Measurements from ENCODE around the gene SPATA13. TPM values are rescaled to one million over a fixed set of nuclear protein-coding genes. Genes with fewer than 3 reads are reported as not detected.
"Not testable (repeated sequence)": the region's sequence is repeated elsewhere in the genome, so short reads cannot be mapped to it uniquely, and the experiment has no call there.

SPATA13 gene
- total and polyA plus RNA-seq, 7 experiments from 2014 or later = 62.2 to 104 (median 96.2) TPM

- intact Hi-C loops (cut with micrococcal nuclease); H3K4me1 Mint-ChIP-seq; H3K4me1 ChIP-seq (ENCODE audit: control insufficient read depth in 2 of 2, insufficient read depth in 2 of 2, low read length in 2 of 2); H3K9me3 ChIP-seq (ENCODE audit: control insufficient read depth in 2 of 3, low read length in 3 of 3); H3K27ac Mint-ChIP-seq; H3K27ac ChIP-seq (ENCODE audit: low read depth, low read length); H3K36me3 ChIP-seq (ENCODE audit: control insufficient read depth in 2 of 3, insufficient read depth in 3 of 3, low read length in 3 of 3); ATAC-seq; DNase-seq; H3K36me3 Mint-ChIP-seq; H3K4me3 ChIP-seq (ENCODE audit: low read length); H3K27me3 ChIP-seq (ENCODE audit: control insufficient read depth in 2 of 2, insufficient read depth in 2 of 2, low read length in 2 of 2); POLR2A ChIA-PET; H3K9me3 Mint-ChIP-seq; H3K4me3 Mint-ChIP-seq: not testable (repeated sequence)
- peaks cover 20 to 40% (median 39%) of the 10 kb centered on the region in 5 donors for H3K27me3 Mint-ChIP-seq
- CTCF ChIA-PET = interaction anchor here (0.5 kb wide), 1 partner anchor 405 kb away, joined by 4 read pairs; no protein-coding TSS in a partner anchor
These were observed 161.9 kb downstream of the SPATA13 start for GRCh38 chr13:24322470-24322869.

DNA sequence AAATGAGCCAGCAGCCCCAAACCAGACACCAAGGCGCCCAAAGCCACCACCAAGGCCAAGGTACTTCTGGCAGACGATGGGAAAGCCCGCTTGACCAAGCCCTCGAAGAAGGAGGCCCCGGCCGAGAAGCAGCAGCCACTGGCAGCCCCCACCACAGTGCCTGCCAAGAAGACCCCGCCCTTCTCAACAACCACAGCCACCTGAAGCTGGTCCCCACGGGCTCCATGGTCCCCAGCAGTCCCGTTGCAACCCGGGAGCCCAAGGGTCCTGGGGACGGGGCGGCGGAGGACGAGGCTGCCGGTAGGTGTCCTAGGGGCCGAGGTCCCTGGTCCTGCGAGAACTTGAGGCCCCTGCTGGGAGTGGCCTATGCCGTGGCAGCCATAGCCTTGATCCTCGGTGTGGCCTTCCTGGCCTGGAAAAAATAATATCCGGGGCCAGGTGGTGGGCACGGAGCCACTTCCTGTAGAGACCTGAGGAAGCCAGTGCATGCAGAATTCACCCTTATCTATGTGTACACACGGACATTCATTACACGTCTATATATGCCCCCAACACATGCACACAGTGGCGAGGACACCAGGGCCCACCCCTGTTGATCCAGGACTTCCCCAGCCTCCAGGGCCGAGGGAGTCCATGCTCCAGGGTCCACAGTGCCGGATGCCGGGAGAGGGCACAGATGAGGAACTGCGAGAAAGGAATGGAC, 162.7 kb downstream of the SPATA13 start:
- POLR2A ChIA-PET = no interaction called here

DNA sequence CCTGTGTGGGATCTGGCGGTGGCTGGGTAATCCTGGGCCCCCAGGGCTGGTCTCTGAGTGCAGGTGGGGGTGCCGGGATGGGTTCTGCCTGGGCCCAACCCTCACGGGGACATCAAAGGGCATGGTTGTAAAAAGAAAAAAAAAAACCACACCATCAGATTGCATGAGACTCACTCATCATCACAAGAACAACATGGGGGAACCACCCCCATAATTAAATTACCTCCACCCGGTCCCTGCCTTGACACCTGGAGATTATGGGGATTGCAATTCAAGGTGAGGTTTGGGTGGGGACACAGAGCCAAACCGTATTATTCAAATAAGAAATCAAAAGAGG, 163.2 kb downstream of the SPATA13 start:
- intact Hi-C loops (cut with micrococcal nuclease) = no loop called here
- H3K36me3 Mint-ChIP-seq = no peaks in the 10 kb centered on the region

More for the DNA sequence above, 162.7 kb downstream of the SPATA13 start:
- no peaks in the 10 kb centered on the region for H3K36me3 Mint-ChIP-seq
- peaks cover 0 to 4% of the 10 kb centered on the region in 2 donors for H3K27me3 ChIP-seq (ENCODE audit: control insufficient read depth in 2 of 2, insufficient read depth in 2 of 2, low read length in 2 of 2)
- peaks cover 20 to 45% (median 40%) of the 10 kb centered on the region in 5 donors for H3K27me3 Mint-ChIP-seq
- intact Hi-C loops (cut with micrococcal nuclease) = no loop called here
- no peaks in the 10 kb centered on the region for H3K9me3 ChIP-seq (ENCODE audit: control insufficient read depth in 2 of 3, low read length in 3 of 3)
- no peak for DNase-seq
- no peak overlapping the region for H3K4me3 ChIP-seq (ENCODE audit: low read length)
- peaks cover 0 to 4% (median 0%) of the 10 kb centered on the region in 7 donors for H3K4me1 Mint-ChIP-seq
- CTCF ChIA-PET = interaction anchor here (0.5 kb wide), 1 partner anchor 405 kb away, joined by 4 read pairs; no protein-coding TSS in a partner anchor
- H3K9me3 Mint-ChIP-seq = peaks cover 0 to 2% (median 0%) of the 10 kb centered on the region in 11 donors
- no peak for ATAC-seq
- no peak overlapping the region for H3K27ac Mint-ChIP-seq
- H3K4me3 Mint-ChIP-seq = no peak overlapping the region
- H3K36me3 ChIP-seq (ENCODE audit: control insufficient read depth in 2 of 3, insufficient read depth in 3 of 3, low read length in 3 of 3) = no peaks in the 10 kb centered on the region
- no peak overlapping the region for H3K27ac ChIP-seq (ENCODE audit: low read depth, low read length)
- no peaks in the 10 kb centered on the region for H3K4me1 ChIP-seq (ENCODE audit: control insufficient read depth in 2 of 2, insufficient read depth in 2 of 2, low read length in 2 of 2)

DNA sequence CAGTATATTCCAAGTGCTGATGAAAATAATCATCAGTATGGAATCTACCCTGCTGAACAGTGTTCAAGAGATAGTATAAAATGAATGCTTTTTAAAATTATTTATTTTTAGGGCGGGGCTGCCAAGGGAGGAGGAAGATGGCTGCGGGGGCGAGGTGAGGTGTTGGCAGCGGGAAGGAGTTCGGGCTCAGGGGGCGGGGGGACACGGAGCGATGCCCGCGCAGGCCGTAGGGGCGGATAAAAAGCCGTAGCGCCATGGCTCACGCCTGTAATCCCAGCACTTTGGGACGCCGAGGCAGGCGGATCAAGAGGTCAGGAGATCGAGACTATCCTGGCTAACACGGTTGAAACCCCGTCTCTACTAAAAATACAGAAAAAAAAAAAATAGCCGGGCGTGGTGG, 167.1 kb downstream of the SPATA13 start:
- H3K27me3 ChIP-seq (ENCODE audit: control insufficient read depth in 2 of 2, insufficient read depth in 2 of 2, low read length in 2 of 2); POLR2A ChIA-PET; H3K36me3 Mint-ChIP-seq; H3K9me3 Mint-ChIP-seq; H3K36me3 ChIP-seq (ENCODE audit: control insufficient read depth in 2 of 3, insufficient read depth in 3 of 3, low read length in 3 of 3); ATAC-seq; H3K4me3 ChIP-seq (ENCODE audit: low read length); H3K4me1 Mint-ChIP-seq; DNase-seq; H3K27ac Mint-ChIP-seq; H3K9me3 ChIP-seq (ENCODE audit: control insufficient read depth in 2 of 3, low read length in 3 of 3); H3K4me1 ChIP-seq (ENCODE audit: control insufficient read depth in 2 of 2, insufficient read depth in 2 of 2, low read length in 2 of 2); H3K27ac ChIP-seq (ENCODE audit: low read depth, low read length); intact Hi-C loops (cut with micrococcal nuclease); CTCF ChIA-PET: not testable (repeated sequence)
- H3K4me3 Mint-ChIP-seq = peak overlapping the region in 4 of 10 donors; percentile 4 to 49 (median 29)
- H3K27me3 Mint-ChIP-seq = peaks cover 20 to 69% (median 50%) of the 10 kb centered on the region in 5 donors

More for the DNA sequence above, 163.2 kb downstream of the SPATA13 start:
- no peaks in the 10 kb centered on the region for H3K36me3 ChIP-seq (ENCODE audit: control insufficient read depth in 2 of 3, insufficient read depth in 3 of 3, low read length in 3 of 3)
- Mint-ChIP-seq H3K4me3 (no peak overlapping the region), H3K4me1 (peaks cover 0 to 4% (median 0%) of the 10 kb centered on the region in 7 donors), H3K27ac (no peak overlapping the region), H3K27me3 (peaks cover 20 to 49% (median 43%) of the 10 kb centered on the region in 5 donors), H3K9me3 (peaks cover 0 to 2% (median 0%) of the 10 kb centered on the region in 11 donors)
- no peak for ATAC-seq
- no peak overlapping the region for H3K27ac ChIP-seq (ENCODE audit: low read depth, low read length)
- ChIA-PET POLR2A (no interaction called here), CTCF (no interaction called here)
- H3K27me3 ChIP-seq (ENCODE audit: control insufficient read depth in 2 of 2, insufficient read depth in 2 of 2, low read length in 2 of 2) = peaks cover 0 to 4% of the 10 kb centered on the region in 2 donors
- no peaks in the 10 kb centered on the region for H3K9me3 ChIP-seq (ENCODE audit: control insufficient read depth in 2 of 3, low read length in 3 of 3)
- DNase-seq = no peak
- no peaks in the 10 kb centered on the region for H3K4me1 ChIP-seq (ENCODE audit: control insufficient read depth in 2 of 2, insufficient read depth in 2 of 2, low read length in 2 of 2)
- H3K4me3 ChIP-seq (ENCODE audit: low read length) = no peak overlapping the region

- ChIA-PET CTCF (no interaction called here), POLR2A (no interaction called here)
- H3K27me3 Mint-ChIP-seq = peaks cover 20 to 69% (median 50%) of the 10 kb centered on the region in 5 donors
- H3K4me1 Mint-ChIP-seq = peaks cover 0 to 7% (median 0%) of the 10 kb centered on the region in 7 donors
- no peaks in the 10 kb centered on the region for H3K36me3 Mint-ChIP-seq
- ATAC-seq (peak; percentile 41), DNase-seq (no peak)
- Histone ChIP-seq H3K27me3 (ENCODE audit: control insufficient read depth in 2 of 2, insufficient read depth in 2 of 2, low read length in 2 of 2) (peaks cover 0 to 4% of the 10 kb centered on the region in 2 donors), H3K4me1 (ENCODE audit: control insufficient read depth in 2 of 2, insufficient read depth in 2 of 2, low read length in 2 of 2) (no peaks in the 10 kb centered on the region), H3K36me3 (ENCODE audit: control insufficient read depth in 2 of 3, insufficient read depth in 3 of 3, low read length in 3 of 3) (no peaks in the 10 kb centered on the region), H3K27ac (ENCODE audit: low read depth, low read length) (no peak overlapping the region), H3K4me3 (ENCODE audit: low read length) (no peak overlapping the region), H3K9me3 (ENCODE audit: control insufficient read depth in 2 of 3, low read length in 3 of 3) (no peaks in the 10 kb centered on the region)
- H3K4me3 Mint-ChIP-seq = peak overlapping the region in 6 of 10 donors; percentile 4 to 69 (median 46)
- intact Hi-C loops (cut with micrococcal nuclease) = no loop called here
- no peak overlapping the region for H3K27ac Mint-ChIP-seq
- H3K9me3 Mint-ChIP-seq = peaks cover 0 to 2% (median 0%) of the 10 kb centered on the region in 11 donors
These were observed 167.6 kb downstream of the SPATA13 start for GRCh38 chr13:24328145-24328544.

DNA sequence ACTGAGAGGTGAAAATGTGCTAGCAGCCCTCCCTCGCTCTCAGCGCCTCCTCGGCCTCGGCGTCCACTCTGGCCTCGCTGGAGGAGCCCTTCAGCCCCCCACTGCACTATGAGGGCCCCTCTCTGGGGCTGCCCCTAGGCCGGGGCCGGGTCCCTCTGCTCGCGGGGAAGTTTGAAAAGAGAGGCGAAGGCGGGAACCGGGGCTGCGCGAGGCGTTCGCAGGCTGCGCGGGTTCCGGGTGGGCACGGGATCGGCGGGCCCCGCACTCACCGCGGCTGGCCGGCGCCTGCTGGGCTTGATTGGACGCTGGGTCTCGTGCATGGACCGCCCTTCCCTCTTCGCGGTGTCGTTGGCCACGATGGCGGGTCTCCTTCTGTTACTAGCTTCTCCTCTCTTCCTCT, 178.2 kb downstream of the SPATA13 start:
- ATAC-seq (no peak), DNase-seq (no peak)
- ChIA-PET CTCF (no interaction called here), POLR2A (no interaction called here)
- Mint-ChIP-seq H3K4me3 (no peak overlapping the region), H3K36me3 (no peaks in the 10 kb centered on the region), H3K27me3 (peaks cover 3 to 13% (median 8%) of the 10 kb centered on the region in 5 donors), H3K27ac (no peak overlapping the region), H3K9me3 (peaks cover 0 to 7% (median 0%) of the 10 kb centered on the region in 11 donors), H3K4me1 (no peaks in the 10 kb centered on the region)
- no peaks in the 10 kb centered on the region for H3K4me1 ChIP-seq (ENCODE audit: control insufficient read depth in 2 of 2, insufficient read depth in 2 of 2, low read length in 2 of 2)
- no peak overlapping the region for H3K4me3 ChIP-seq (ENCODE audit: low read length)
- H3K36me3 ChIP-seq (ENCODE audit: control insufficient read depth in 2 of 3, insufficient read depth in 3 of 3, low read length in 3 of 3) = no peaks in the 10 kb centered on the region
- no peak overlapping the region for H3K27ac ChIP-seq (ENCODE audit: low read depth, low read length)
- intact Hi-C loops (cut with micrococcal nuclease) = no loop called here
- H3K9me3 ChIP-seq (ENCODE audit: control insufficient read depth in 2 of 3, low read length in 3 of 3) = no peaks in the 10 kb centered on the region
- H3K27me3 ChIP-seq (ENCODE audit: control insufficient read depth in 2 of 2, insufficient read depth in 2 of 2, low read length in 2 of 2) = no peaks in the 10 kb centered on the region

Data from naive thymus-derived CD4-positive, alpha-beta T cell (primary cell).